H1 (cell line): Measurements from ENCODE around the gene TAS2R16. TPM values are rescaled to one million over a fixed set of nuclear protein-coding genes. Genes with fewer than 3 reads are reported as not detected.

Source experiments
- CTCF ChIA-PET: fragments of 300-600 bp; sonication (Branson Sonifier 250); formaldehyde crosslinking; loops from one replicate; lab custom pipeline; 2021; ENCODE audit not compliant: partially characterized antibody; lab: Charles Lee
- POLR2A ChIA-PET: fragments of 300-600 bp; sonication (Branson Sonifier 250); formaldehyde crosslinking; loops from one replicate; lab custom pipeline; 2021; ENCODE audit warnings: inconsistent platforms; ENCODE audit not compliant: partially characterized antibody; lab: Charles Lee
- DNase-seq, 2 experiments: peaks; one replicate each; pipeline versions ENCODE4 v3.0.0 to v3.0.0-alpha.2; 2010 to 2022; ENCODE audit warnings: low spot score in 2 of 2, low read depth in 1 of 2, mixed read lengths in 1 of 2
- FAIRE-seq: peaks from 2 replicates; lab custom pipeline; 2011; peaks lifted over from hg19 to GRCh38; lab: Jason Lieb, UNC
- H2AFZ ChIP-seq: 2 replicates; pipeline ENCODE4 v1.8.1; 2012; ENCODE audit warnings: low read length, inconsistent platforms
- H2AK5ac ChIP-seq: 2 replicates; pipeline ENCODE4 v1.6.1; 2013; ENCODE audit warnings: low read depth, low read length
- H2BK120ac ChIP-seq: replicated peaks from 2 replicates; pipeline ENCODE3; 2013; ENCODE audit warnings: low read depth, low read length, inconsistent platforms
- H2BK12ac ChIP-seq: 2 replicates; pipeline ENCODE4 v1.6.1; 2013; ENCODE audit warnings: low read depth, low read length
- H2BK15ac ChIP-seq: 2 replicates; pipeline ENCODE4 v1.6.1; 2013; ENCODE audit warnings: low read length
- H2BK20ac ChIP-seq: 2 replicates; pipeline ENCODE4 v1.6.1; 2013; ENCODE audit warnings: low read length
- H2BK5ac ChIP-seq: 2 replicates; pipeline ENCODE4 v1.6.1; 2013; ENCODE audit warnings: low read depth, low read length
- H3K14ac ChIP-seq: 2 replicates; pipeline ENCODE4 v1.6.1; 2013; ENCODE audit warnings: inconsistent platforms; ENCODE audit not compliant: insufficient read length
- H3K18ac ChIP-seq: 2 replicates; pipeline ENCODE4 v1.6.1; 2013; ENCODE audit warnings: low read length; ENCODE audit errors: extremely low read depth
- H3K23ac ChIP-seq: 2 replicates; pipeline ENCODE4 v1.6.1; 2013; ENCODE audit warnings: inconsistent platforms; ENCODE audit not compliant: insufficient read length
- H3K23me2 ChIP-seq: 2 replicates; pipeline ENCODE4 v1.6.1; 2013; ENCODE audit warnings: low read depth, low read length
- H3K27ac ChIP-seq: 2 replicates; pipeline ENCODE4 v1.6.1; 2011; ENCODE audit warnings: low read depth, low read length, inconsistent platforms
- H3K27me3 ChIP-seq, 4 experiments: replicated peaks in 1 of 4; 1 replicate in 1 of 4; 2 replicates in 3 of 4; pipeline versions ENCODE4 v1.6.1 to v1.8.1; 2011 to 2013; ENCODE audit warnings: low read length in 3 of 4, mild to moderate bottlenecking in 3 of 4, inconsistent platforms in 2 of 4, mixed read lengths in 2 of 4, moderate library complexity in 1 of 4; ENCODE audit not compliant: control insufficient read depth in 3 of 4, insufficient read depth in 3 of 4; ENCODE audit errors: extremely low read depth in 1 of 4
- H3K36me3 ChIP-seq, 4 experiments: 2 replicates each; pipeline versions ENCODE4 v1.6.1 to v1.8.1; 2011 to 2013; ENCODE audit warnings: mild to moderate bottlenecking in 4 of 4, low read length in 3 of 4, moderate library complexity in 2 of 4, control low read depth in 1 of 4, inconsistent platforms in 1 of 4; ENCODE audit not compliant: insufficient read depth in 4 of 4, control insufficient read depth in 2 of 4
- H3K4ac ChIP-seq: replicated peaks from 2 replicates; pipeline ENCODE3; 2013; ENCODE audit warnings: low read length, low read depth, mixed read lengths, inconsistent platforms; ENCODE audit not compliant: insufficient read length
- H3K4me1 ChIP-seq, 4 experiments: replicated peaks in 1 of 4; 1 replicate in 1 of 4; 2 replicates in 3 of 4; pipeline versions ENCODE4 v1.6.1 to v1.8.1; 2011 to 2013; ENCODE audit warnings: low read length in 3 of 4, inconsistent platforms in 2 of 4, mixed read lengths in 1 of 4; ENCODE audit not compliant: insufficient read depth in 4 of 4, control insufficient read depth in 3 of 4
- H3K4me2 ChIP-seq, 2 experiments: 2 replicates each; pipeline versions ENCODE4 v1.6.1 to v1.8.1; 2011 to 2013; ENCODE audit warnings: low read depth in 2 of 2, low read length in 2 of 2, control low read depth in 1 of 2, inconsistent platforms in 1 of 2, mild to moderate bottlenecking in 1 of 2; ENCODE audit not compliant: insufficient read depth in 1 of 2
- H3K4me3 ChIP-seq, 4 experiments: fragments of 200-600, 300-600 bp in 1 of 4; sonication (generic), shearing (Covaris generic), sonication (Bioruptor Twin) in 1 of 4; 2 replicates each; pipeline versions ENCODE4 v1.5.1 to v1.8.1; 2011 to 2016; ENCODE audit warnings: low read length in 4 of 4, low read depth in 3 of 4, control low read depth in 2 of 4, inconsistent platforms in 2 of 4, mild to moderate bottlenecking in 2 of 4, mixed read lengths in 1 of 4, moderate library complexity in 1 of 4; ENCODE audit not compliant: insufficient read depth in 2 of 4; ENCODE audit errors: extremely low read depth in 1 of 4
- H3K56ac ChIP-seq: replicated peaks from 2 replicates; pipeline ENCODE3; 2013; ENCODE audit warnings: low read depth, mild to moderate bottlenecking, mixed read lengths, low read length, inconsistent platforms; ENCODE audit not compliant: insufficient read length
- H3K79me1 ChIP-seq: 2 replicates; pipeline ENCODE4 v1.6.1; 2013; ENCODE audit warnings: low read depth, low read length, control low read depth
- H3K79me2 ChIP-seq, 2 experiments: 2 replicates each; pipeline versions ENCODE4 v1.6.1 to v1.8.1; 2012 to 2013; ENCODE audit warnings: low read length in 2 of 2, mild to moderate bottlenecking in 2 of 2, inconsistent platforms in 1 of 2; ENCODE audit not compliant: insufficient read depth in 2 of 2, control insufficient read depth in 1 of 2
- H3K9ac ChIP-seq, 4 experiments: replicated peaks in 1 of 4; 1 replicate in 1 of 4; 2 replicates in 3 of 4; pipeline versions ENCODE4 v1.6.1 to v1.8.1; 2011 to 2013; ENCODE audit warnings: low read depth in 3 of 4, low read length in 3 of 4, control low read depth in 2 of 4, mild to moderate bottlenecking in 2 of 4, moderate library complexity in 2 of 4, inconsistent platforms in 1 of 4; ENCODE audit errors: extremely low read depth in 1 of 4
- H3K9me3 ChIP-seq, 2 experiments: 2 replicates each; pipeline versions ENCODE4 v1.6.1 to v1.8.1; 2012 to 2013; ENCODE audit warnings: mild to moderate bottlenecking in 2 of 2, moderate library complexity in 2 of 2, control low read depth in 1 of 2, inconsistent platforms in 1 of 2, low read depth in 1 of 2, low read length in 1 of 2, mixed read lengths in 1 of 2; ENCODE audit not compliant: insufficient read depth in 2 of 2
- H4K20me1 ChIP-seq, 2 experiments: replicated peaks in 1 of 2; 2 replicates each; pipeline versions ENCODE3 to v1.8.1; 2011 to 2013; ENCODE audit warnings: inconsistent platforms in 2 of 2, low read length in 2 of 2, mild to moderate bottlenecking in 1 of 2; ENCODE audit not compliant: insufficient read depth in 2 of 2, control insufficient read depth in 1 of 2
- H4K5ac ChIP-seq: 2 replicates; pipeline ENCODE4 v1.6.1; 2013; ENCODE audit warnings: low read length, low read depth, mixed read lengths, inconsistent platforms; ENCODE audit not compliant: insufficient read length
- H4K8ac ChIP-seq: 2 replicates; pipeline ENCODE4 v1.8.0; 2013; ENCODE audit warnings: mild to moderate bottlenecking, moderate library complexity, low read length, inconsistent platforms; ENCODE audit not compliant: insufficient read depth; ENCODE audit errors: extremely low read depth
- H4K91ac ChIP-seq: replicated peaks from 2 replicates; pipeline ENCODE3; 2013; ENCODE audit warnings: low read length, mixed read lengths, inconsistent platforms; ENCODE audit not compliant: insufficient read length
- ASH2L ChIP-seq: fragments of 200-600, 300-600 bp; sonication (generic); IDR thresholded peaks from one replicate; pipeline ENCODE4 v1.7.1; 2017; ENCODE audit warnings: low read length
- BCL11A ChIP-seq, 2 experiments: IDR thresholded peaks; one replicate each; pipeline ENCODE4 v1.6.1; 2011; ENCODE audit warnings: low read depth in 2 of 2, low read length in 2 of 2, mild to moderate bottlenecking in 2 of 2
- CHD2 ChIP-seq: IDR thresholded peaks from 2 replicates; pipeline ENCODE4 v1.6.1; 2012; ENCODE audit warnings: low read length, improper control_type of control experiment
- GABPA ChIP-seq: IDR thresholded peaks from 2 replicates; pipeline ENCODE4 v1.6.1; 2011; ENCODE audit warnings: mild to moderate bottlenecking, low read length, moderate library complexity, borderline replicate concordance; ENCODE audit not compliant: insufficient read depth
- HDAC2 ChIP-seq, 2 experiments: fragments of 300-600 bp in 1 of 2; sonication (generic) in 1 of 2; IDR thresholded peaks; 2 replicates each; pipeline ENCODE4 v1.6.1; 2011 to 2012; ENCODE audit warnings: low read depth in 2 of 2, low read length in 2 of 2, mild to moderate bottlenecking in 2 of 2, moderate library complexity in 2 of 2, borderline replicate concordance in 1 of 2, inconsistent platforms in 1 of 2
- POLR2A ChIP-seq, 2 experiments: IDR thresholded peaks; 1 replicate in 1 of 2; 2 replicates in 1 of 2; pipeline ENCODE4 v1.6.1; 2011; ENCODE audit warnings: low read depth in 2 of 2, low read length in 2 of 2, mild to moderate bottlenecking in 2 of 2; ENCODE audit errors: control extremely low read depth in 1 of 2
- RAD21 ChIP-seq, 2 experiments: IDR thresholded peaks in 1 of 2; conservative IDR thresholded peaks in 1 of 2; 2 replicates each; pipeline ENCODE4 v1.6.1; 2011; ENCODE audit warnings: low read depth in 2 of 2, low read length in 2 of 2, improper control_type of control experiment in 1 of 2, inconsistent platforms in 1 of 2, mild to moderate bottlenecking in 1 of 2, moderate library complexity in 1 of 2
- SIRT6 ChIP-seq: IDR thresholded peaks from one replicate; pipeline ENCODE4 v1.7.1; 2012; ENCODE audit warnings: low read length, inconsistent platforms
- SP1 ChIP-seq: IDR thresholded peaks from 2 replicates; pipeline ENCODE4 v1.6.1; 2011; ENCODE audit warnings: low read depth, low read length
- SP2 ChIP-seq: IDR thresholded peaks from 2 replicates; pipeline ENCODE4 v1.6.1; 2012; ENCODE audit warnings: mild to moderate bottlenecking, low read length, inconsistent platforms
- TAF7 ChIP-seq: optimal IDR thresholded peaks from 2 replicates; pipeline ENCODE3; 2011; ENCODE audit warnings: low read depth, mild to moderate bottlenecking, inconsistent platforms, low read length, moderate library complexity, borderline replicate concordance
- TBP ChIP-seq: IDR thresholded peaks from 2 replicates; pipeline ENCODE4 v1.6.1; 2011; ENCODE audit warnings: low read depth, low read length, improper control_type of control experiment
- TCF12 ChIP-seq: IDR thresholded peaks from 2 replicates; pipeline ENCODE4 v1.6.1; 2011; ENCODE audit warnings: low read depth, mild to moderate bottlenecking, low read length
- TEAD4 ChIP-seq: IDR thresholded peaks from 2 replicates; pipeline ENCODE4 v1.6.1; 2012; ENCODE audit warnings: low read depth, low read length, inconsistent platforms, mixed read lengths
- ZNF274 ChIP-seq: IDR thresholded peaks from 2 replicates; pipeline ENCODE4 v1.7.0; 2012; ENCODE audit warnings: low read length, borderline replicate concordance; ENCODE audit errors: extremely low read depth
- WGBS, 2 experiments: shearing (Covaris generic) in 1 of 2; methylation state at CpG; one replicate each; pipeline versions ENCODE4 v1.1.6 to v1.1.7; 2013 to 2015; ENCODE audit warnings: low lambda C conversion rate in 2 of 2, mixed read lengths in 2 of 2, inconsistent platforms in 1 of 2, low coverage in 1 of 2, missing lambda C conversion rate in 1 of 2; ENCODE audit not compliant: insufficient replicate concordance in 2 of 2, insufficient coverage in 1 of 2, insufficient read length in 1 of 2; ENCODE audit errors: extremely low coverage in 1 of 2, missing lambda C conversion rate in 1 of 2; 5-methylcytosine and 5-hydroxymethylcytosine counted together
- polyA plus RNA-seq, 7 experiments: library from polyadenylated mRNA; depleted of rRNA in 3 of 7; stranded (reverse) in 5 of 7; unstranded in 2 of 7; fragments of >200 nt in 5 of 7; fragments of 200-250 nt in 2 of 7; gene quantifications; 1 replicate in 5 of 7; 2 replicates in 1 of 7; 4 replicates in 1 of 7; pipeline versions ENCODE4 v1.2.1 to v1.2.3, GENCODE V29; 2011 to 2013; ENCODE audit warnings: missing spikeins in 2 of 7, mixed read lengths in 2 of 7
- total RNA-seq: library from RNA; stranded (reverse); fragmentation: NEBNext Ultra II Directional; extraction: Animal tissue kit (Norgen Biotek cat#: 25700); gene quantifications from 2 replicates; pipeline ENCODE4 v1.2.1, GENCODE V29; 2021
- TF ChIP-seq, protein P1 (sequence below): IDR thresholded peaks from 2 replicates; pipeline ENCODE4 v1.6.1; 2012; ENCODE audit warnings: inconsistent platforms

The TAS2R16 gene
- total and polyA plus RNA-seq, 2 of the 8 experiments (the other 6 are each of a cell fraction or from before 2014, with no cell fraction given), result not detected

DNA sequence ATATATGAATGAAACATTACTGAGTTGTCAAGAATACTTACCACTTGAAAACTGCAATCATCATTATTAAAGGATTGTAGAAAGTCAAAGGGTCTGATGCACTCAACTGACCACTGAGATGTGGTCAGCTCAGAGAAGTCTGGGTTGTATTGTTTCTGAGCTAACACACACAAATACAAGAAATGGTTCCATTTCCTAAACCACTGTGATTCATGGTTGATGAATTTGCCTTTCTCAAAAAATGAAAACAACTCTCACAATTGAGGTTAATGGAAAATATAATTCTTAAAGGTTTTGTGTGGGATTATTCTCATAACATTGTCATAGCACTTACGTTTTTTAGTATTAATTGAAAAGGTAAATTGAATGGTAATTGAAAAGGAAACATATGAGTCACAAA, 45.6 kb upstream of the TAS2R16 start:
- Histone ChIP-seq H2AK5ac (no peak overlapping the region), H4K91ac (no peak overlapping the region), H4K20me1 (no peaks in the 10 kb centered on the region), H3K27me3 (no peaks in the 10 kb centered on the region), H3K9me3 (no peaks in the 10 kb centered on the region), H2BK120ac (no peak overlapping the region), H3K4me3 (no peak overlapping the region), H3K9ac (no peak overlapping the region), H3K18ac (no peak overlapping the region), H3K4ac (no peak overlapping the region), H2BK5ac (no peak overlapping the region), H3K79me2 (no peaks in the 10 kb centered on the region), H2BK20ac (no peak overlapping the region), H4K5ac (no peak overlapping the region), H3K4me2 (no peak overlapping the region), H3K4me1 (peaks cover 0 to 3% (median 0%) of the 10 kb centered on the region in 4 experiments; a peak in 3 of 7 replicates), H2BK15ac (no peak overlapping the region), H3K56ac (no peak overlapping the region), H3K23ac (no peak overlapping the region), H3K14ac (no peak overlapping the region), H2BK12ac (no peak overlapping the region), H2AFZ (no peak overlapping the region), H3K79me1 (no peaks in the 10 kb centered on the region), H3K27ac (no peak overlapping the region), H4K8ac (no peak overlapping the region), H3K23me2 (no peaks in the 10 kb centered on the region), H3K36me3 (no peaks in the 10 kb centered on the region)
- WGBS, 2 experiments, result 70% methylated on average over 1 of the region's 1 CpG; no CpG with 5 or more reads in 1 of the 2 experiments
- ChIA-PET POLR2A (no interaction called here), CTCF (no interaction called here)
- DNase-seq, result no peak
- FAIRE-seq, result no peak
- TF ChIP-seq BCL11A (IDR thresholded peaks at IDR 0.05; ENCODE audit: low read depth in 2 of 2, low read length in 2 of 2) (no peak), SIRT6 (no peak), TAF7 (no peak), SP2 (no peak), RAD21 (IDR thresholded peaks at IDR 0.05 in 1 of 2, conservative IDR thresholded peaks at IDR 0.05 in 1 of 2; ENCODE audit: low read depth in 2 of 2, low read length in 2 of 2) (no peak), GABPA (no peak), CHD2 (no peak), TBP (no peak), ZNF274 (no peak), ASH2L (no peak), POLR2A (IDR thresholded peaks at IDR 0.05; ENCODE audit: control extremely low read depth in 1 of 2, low read depth in 2 of 2, low read length in 2 of 2) (no peak), HDAC2 (IDR thresholded peaks at IDR 0.05; ENCODE audit: borderline replicate concordance in 1 of 2, low read depth in 2 of 2, low read length in 2 of 2) (no peak), SP1 (no peak), TCF12 (no peak), TEAD4 (no peak)
- TF ChIP-seq, protein P1, sequence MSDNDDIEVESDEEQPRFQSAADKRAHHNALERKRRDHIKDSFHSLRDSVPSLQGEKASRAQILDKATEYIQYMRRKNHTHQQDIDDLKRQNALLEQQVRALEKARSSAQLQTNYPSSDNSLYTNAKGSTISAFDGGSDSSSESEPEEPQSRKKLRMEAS, result no peak
